ENCODE measurements around the gene ZNF217.

DNA sequence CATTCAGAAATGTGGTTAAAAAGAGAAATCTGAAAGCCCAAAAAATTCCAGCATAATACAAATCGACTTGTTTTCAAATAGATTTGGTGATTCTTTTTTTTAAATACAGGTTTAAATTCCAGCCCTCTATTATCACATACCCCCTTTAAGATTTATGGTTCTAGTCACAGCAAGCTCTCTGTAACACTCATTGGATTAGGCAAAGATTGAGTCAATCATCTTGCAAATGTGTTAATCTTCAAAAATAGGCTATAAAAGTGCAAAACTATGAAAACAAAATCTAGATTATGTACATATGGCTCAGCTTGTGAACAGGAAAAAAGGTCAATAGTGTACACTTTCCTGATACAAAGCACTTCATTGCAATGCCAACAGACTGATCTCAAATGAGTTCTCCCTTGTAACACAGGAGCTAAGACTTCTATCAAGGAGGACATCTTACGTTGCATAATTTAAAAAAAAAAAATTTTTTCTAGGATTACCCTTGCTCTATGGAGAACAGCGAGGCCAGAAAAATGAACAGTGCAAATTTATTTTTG, 26.2 kb downstream of the ZNF217 start:
- TF ChIP-seq CTCF (IDR thresholded peaks at IDR 0.05; ENCODE audit: insufficient read depth, low read length, poor library complexity, severe bottlenecking) (no peak), EZH2phosphoT487 (conservative IDR thresholded peaks at IDR 0.05; ENCODE audit: low read length) (no peak)
